Sciatic nerve (tissue), 2 donors: ENCODE measurements around the gene RER1. TPM values are rescaled to one million over a fixed set of nuclear protein-coding genes. Genes with fewer than 3 reads are reported as not detected.
"Not testable (repeated sequence)": the region's sequence is repeated elsewhere in the genome, so short reads cannot be mapped to it uniquely, and the experiment has no call there.

ENCODE experiments used
- ATAC-seq: fragments of 200-7000 bp; cut with Tn5 transposase; one replicate; pipeline ENCODE4 v1.9.1; 2020; ENCODE audit warnings: mild to moderate bottlenecking, moderate library complexity
- DNase-seq: peaks from one replicate; pipeline ENCODE4 v3.0.0-alpha.2; 2020; ENCODE audit warnings: low spot score
- intact Hi-C: fragments of 100-400 bp; cut with DNase I; formaldehyde crosslinking; loops from one replicate; pipeline ENCODE4 v1.14.2; 2022
- total RNA-seq: library from RNA; stranded (reverse); fragmentation: NEBNext Ultra II Directional; extraction: Animal tissue kit (Norgen Biotek cat#: 25700); gene quantifications from one replicate; pipeline ENCODE4 v1.2.1, GENCODE V29; 2021
- donor health status: DM: no; HTN: no; CAD: no.
- donor health status: DM: no; HTN: no; CAD: no.

Gene RER1
- total RNA-seq, 1 donor from 2014 or later, result 87.3 TPM

GRCh38 chr1:2433196-2433595 is 41.6 kb downstream of the RER1 start:
- ATAC-seq, result no peak
- DNase-seq, result no peak
- intact Hi-C loops, result no loop called here

GRCh38 chr1:2433936-2434655 is 42.5 kb downstream of the RER1 start:
- DNase-seq, result no peak
- intact Hi-C loops, result no loop called here
- ATAC-seq, result no peak

- intact Hi-C loops, result no loop called here
- ATAC-seq (no peak), DNase-seq (no peak)
Measured at GRCh38 chr1:2435091-2435490, 43.5 kb downstream of the RER1 start.

- no peak for ATAC-seq
- intact Hi-C loops, result no loop called here
- DNase-seq, result no peak
Measured at GRCh38 chr1:2435746-2436355, 44.2 kb downstream of the RER1 start.

- intact Hi-C loops, result no loop called here
- no peak for DNase-seq
- no peak for ATAC-seq
Measured at GRCh38 chr1:2436876-2437275, 45.2 kb downstream of the RER1 start.

GRCh38 chr1:2437617-2438016 is 46.0 kb downstream of the RER1 start:
- ATAC-seq (no peak), DNase-seq (no peak)
- intact Hi-C loops, result no loop called here

- no peak for DNase-seq
- no peak for ATAC-seq
- intact Hi-C loops, result no loop called here
Measured at GRCh38 chr1:2438038-2438437, 46.4 kb downstream of the RER1 start.

- intact Hi-C loops, result no loop called here
- no peak for ATAC-seq
- no peak for DNase-seq
Measured at GRCh38 chr1:2438641-2439040, 47.0 kb downstream of the RER1 start.

GRCh38 chr1:2439369-2439768 is 47.7 kb downstream of the RER1 start:
- intact Hi-C loops, result no loop called here

GRCh38 chr1:2440346-2440745 is 48.7 kb downstream of the RER1 start:
- intact Hi-C loops, DNase-seq, ATAC-seq: not testable (repeated sequence)

More at GRCh38 chr1:2439369-2439768, 47.7 kb downstream of the RER1 start:
- DNase-seq (no peak), ATAC-seq (no peak)

- ATAC-seq, result no peak
- no peak for DNase-seq
- intact Hi-C loops, result no loop called here
Measured at GRCh38 chr1:2441746-2442145, 50.1 kb downstream of the RER1 start.

GRCh38 chr1:2442661-2443060 is 51.0 kb downstream of the RER1 start:
- ATAC-seq (no peak), DNase-seq (no peak)
- intact Hi-C loops, result no loop called here

- intact Hi-C loops, result no loop called here
- ATAC-seq (no peak), DNase-seq (no peak)
Measured at GRCh38 chr1:2443277-2444137, 51.9 kb downstream of the RER1 start.

GRCh38 chr1:2444138-2444591 is 52.5 kb downstream of the RER1 start:
- intact Hi-C loops, result no loop called here
- ATAC-seq, result no peak
- no peak for DNase-seq

- ATAC-seq (no peak), DNase-seq (no peak)
- intact Hi-C loops, result no loop called here
Measured at GRCh38 chr1:2445162-2445822, 53.7 kb downstream of the RER1 start.

- ATAC-seq (peak; percentile 27), DNase-seq (no peak)
- intact Hi-C loops, result no loop called here
Measured at GRCh38 chr1:2445823-2446215, 54.2 kb downstream of the RER1 start.

GRCh38 chr1:2446394-2446793 is 54.8 kb downstream of the RER1 start:
- intact Hi-C loops, result no loop called here
- DNase-seq (no peak), ATAC-seq (no peak)

GRCh38 chr1:2446861-2447260 is 55.2 kb downstream of the RER1 start:
- intact Hi-C loops, result no loop called here
- ATAC-seq, result no peak
- DNase-seq, result no peak

- ATAC-seq (no peak), DNase-seq (no peak)
- intact Hi-C loops, result no loop called here
Measured at GRCh38 chr1:2447276-2448097, 55.8 kb downstream of the RER1 start.
